HEK293T (cell line): Measurements from ENCODE around the gene UBXN11.

Source experiments
- CTBP1 ChIP-seq: fragments of 450-650 bp; IDR thresholded peaks from 2 replicates; pipeline ENCODE4 v1.6.1; 2016; ENCODE audit warnings: borderline replicate concordance
- FOXA1 ChIP-seq: fragments of 450-650 bp; IDR thresholded peaks from 2 replicates; pipeline ENCODE4 v1.6.1; 2016; ENCODE audit warnings: mild to moderate bottlenecking
- FOXM1 ChIP-seq: fragments of 450-650 bp; IDR thresholded peaks from 2 replicates; pipeline ENCODE4 v1.6.1; 2017; ENCODE audit warnings: mild to moderate bottlenecking, borderline replicate concordance
- HDGF ChIP-seq: fragments of 450-650 bp; IDR thresholded peaks from 2 replicates; pipeline ENCODE4 v1.6.1; 2017; ENCODE audit warnings: antibody characterized with exemption, borderline replicate concordance
- L3MBTL2 ChIP-seq: fragments of 450-650 bp; conservative IDR thresholded peaks from 2 replicates; pipeline ENCODE4 v1.6.1; 2016; ENCODE audit warnings: mild to moderate bottlenecking
- LEF1 ChIP-seq: fragments of 450-650 bp; IDR thresholded peaks from 2 replicates; pipeline ENCODE4 v1.6.1; 2017; ENCODE audit warnings: mild to moderate bottlenecking, borderline replicate concordance
- NFRKB ChIP-seq: fragments of 450-650 bp; IDR thresholded peaks from 2 replicates; pipeline ENCODE4 v1.6.1; 2016; ENCODE audit warnings: mild to moderate bottlenecking, moderate library complexity
- SP1 ChIP-seq: fragments of 450-650 bp; IDR thresholded peaks from 2 replicates; pipeline ENCODE4 v1.6.1; 2017
- TARDBP ChIP-seq: fragments of 450-650 bp; IDR thresholded peaks from 2 replicates; pipeline ENCODE4 v1.6.1; 2016
- ZNF384 ChIP-seq: fragments of 450-650 bp; IDR thresholded peaks from 2 replicates; pipeline ENCODE4 v1.6.1; 2016

GRCh38 chr1:26283871-26284596 lies 22.4 kb downstream of the UBXN11 start:
- no peak for TF ChIP-seq CTBP1
- no peak for TF ChIP-seq NFRKB
- no peak for TF ChIP-seq L3MBTL2
- TF ChIP-seq SP1: no peak
- no peak for TF ChIP-seq LEF1
- TF ChIP-seq TARDBP: no peak
- no peak for TF ChIP-seq FOXA1
- no peak for TF ChIP-seq HDGF
- no peak for TF ChIP-seq ZNF384
- TF ChIP-seq FOXM1: no peak
